Loucy (cell line): ENCODE measurements around the gene COX6B2.

Source experiments
- EZH2phosphoT487 ChIP-seq: fragments of 200-600 bp; IDR thresholded peaks from 2 replicates; pipeline ENCODE4 v1.6.1; 2018; ENCODE audit warnings: antibody characterized with exemption, mild to moderate bottlenecking, moderate library complexity, borderline replicate concordance
- TF ChIP-seq, protein P1 (sequence below): fragments of 200-600 bp; sonication (generic); conservative IDR thresholded peaks from 2 replicates; pipeline ENCODE4 v1.5.1; 2014; ENCODE audit warnings: mild to moderate bottlenecking, antibody characterized with exemption, low read length

DNA sequence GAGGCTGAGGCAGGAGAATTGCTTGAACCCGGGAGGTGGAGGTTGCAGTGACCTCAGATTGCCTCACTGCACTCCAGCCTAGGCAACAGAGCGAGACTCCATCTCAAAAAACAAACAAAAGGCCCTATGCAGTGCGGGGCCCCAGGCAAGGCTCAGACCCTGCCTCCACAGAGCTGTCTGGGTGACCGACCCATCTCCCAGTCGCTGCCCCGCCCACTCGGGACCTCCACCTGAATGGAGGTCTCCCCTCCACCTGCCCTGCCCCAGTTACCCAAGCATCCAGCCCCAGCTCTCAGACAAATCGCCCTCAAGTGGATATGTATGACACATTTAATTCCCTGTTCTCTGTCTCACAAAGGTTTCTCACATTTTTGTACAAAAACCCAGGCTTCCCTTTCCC is 10.7 kb upstream of the COX6B2 start:
- TF ChIP-seq, protein P1, sequence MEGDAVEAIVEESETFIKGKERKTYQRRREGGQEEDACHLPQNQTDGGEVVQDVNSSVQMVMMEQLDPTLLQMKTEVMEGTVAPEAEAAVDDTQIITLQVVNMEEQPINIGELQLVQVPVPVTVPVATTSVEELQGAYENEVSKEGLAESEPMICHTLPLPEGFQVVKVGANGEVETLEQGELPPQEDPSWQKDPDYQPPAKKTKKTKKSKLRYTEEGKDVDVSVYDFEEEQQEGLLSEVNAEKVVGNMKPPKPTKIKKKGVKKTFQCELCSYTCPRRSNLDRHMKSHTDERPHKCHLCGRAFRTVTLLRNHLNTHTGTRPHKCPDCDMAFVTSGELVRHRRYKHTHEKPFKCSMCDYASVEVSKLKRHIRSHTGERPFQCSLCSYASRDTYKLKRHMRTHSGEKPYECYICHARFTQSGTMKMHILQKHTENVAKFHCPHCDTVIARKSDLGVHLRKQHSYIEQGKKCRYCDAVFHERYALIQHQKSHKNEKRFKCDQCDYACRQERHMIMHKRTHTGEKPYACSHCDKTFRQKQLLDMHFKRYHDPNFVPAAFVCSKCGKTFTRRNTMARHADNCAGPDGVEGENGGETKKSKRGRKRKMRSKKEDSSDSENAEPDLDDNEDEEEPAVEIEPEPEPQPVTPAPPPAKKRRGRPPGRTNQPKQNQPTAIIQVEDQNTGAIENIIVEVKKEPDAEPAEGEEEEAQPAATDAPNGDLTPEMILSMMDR: no peak
- TF ChIP-seq EZH2phosphoT487: no peak
